GM18505 (cell line): ENCODE measurements around the gene COL16A1.

Source experiments
- ATAC-seq: cut with Tn5 transposase; IDR thresholded peaks from one replicate; pipeline ENCODE4 v1.9.1; 2021; ENCODE audit not compliant: unreplicated experiment
- POLR2A ChIP-seq: IDR thresholded peaks from 4 replicates; pipeline ENCODE4 v1.6.1; 2011; ENCODE audit warnings: borderline replicate concordance; ENCODE audit not compliant: insufficient read depth, insufficient read length; ENCODE audit errors: extremely low read depth

Gene COL16A1

GRCh38 chr1:31642366-31642765, 61.5 kb downstream of the COL16A1 start:
- no peak for ATAC-seq
- no peak for TF ChIP-seq POLR2A

GRCh38 chr1:31640964-31641363, 62.9 kb downstream of the COL16A1 start:
- no peak for ATAC-seq
- no peak for TF ChIP-seq POLR2A

- no peak for ATAC-seq
- no peak for TF ChIP-seq POLR2A
Observed at GRCh38 chr1:31640179-31640578, 63.6 kb downstream of the COL16A1 start.

GRCh38 chr1:31639543-31639942, 64.3 kb downstream of the COL16A1 start:
- no peak for TF ChIP-seq POLR2A
- no peak for ATAC-seq

- no peak for ATAC-seq
- TF ChIP-seq POLR2A: no peak
Observed at GRCh38 chr1:31637915-31638673, 65.7 kb downstream of the COL16A1 start.

- ATAC-seq: no peak
- TF ChIP-seq POLR2A: no peak
Observed at GRCh38 chr1:31633117-31633516, 70.7 kb downstream of the COL16A1 start.

- no peak for ATAC-seq
- no peak for TF ChIP-seq POLR2A
Observed at GRCh38 chr1:31632649-31633048, 71.2 kb downstream of the COL16A1 start.

- TF ChIP-seq POLR2A: no peak
- no peak for ATAC-seq
Observed at GRCh38 chr1:31628931-31629556, 74.8 kb downstream of the COL16A1 start.

- ATAC-seq: no peak
- TF ChIP-seq POLR2A: no peak
Observed at GRCh38 chr1:31627930-31628559, 75.8 kb downstream of the COL16A1 start.

- TF ChIP-seq POLR2A: no peak
- ATAC-seq: no peak
Observed at GRCh38 chr1:31627301-31627929, 76.4 kb downstream of the COL16A1 start.

GRCh38 chr1:31626223-31627207, 77.3 kb downstream of the COL16A1 start:
- no peak for ATAC-seq
- TF ChIP-seq POLR2A: no peak

- ATAC-seq: no peak
- TF ChIP-seq POLR2A: no peak
Observed at GRCh38 chr1:31625561-31626222, 78.1 kb downstream of the COL16A1 start.
